Measurements from ENCODE around the gene TOP1. TPM values are rescaled to one million over a fixed set of nuclear protein-coding genes. Genes with fewer than 3 reads are reported as not detected.

The TOP1 gene
- total RNA-seq, 1 donor from 2014 or later, result 17.2 TPM

DNA sequence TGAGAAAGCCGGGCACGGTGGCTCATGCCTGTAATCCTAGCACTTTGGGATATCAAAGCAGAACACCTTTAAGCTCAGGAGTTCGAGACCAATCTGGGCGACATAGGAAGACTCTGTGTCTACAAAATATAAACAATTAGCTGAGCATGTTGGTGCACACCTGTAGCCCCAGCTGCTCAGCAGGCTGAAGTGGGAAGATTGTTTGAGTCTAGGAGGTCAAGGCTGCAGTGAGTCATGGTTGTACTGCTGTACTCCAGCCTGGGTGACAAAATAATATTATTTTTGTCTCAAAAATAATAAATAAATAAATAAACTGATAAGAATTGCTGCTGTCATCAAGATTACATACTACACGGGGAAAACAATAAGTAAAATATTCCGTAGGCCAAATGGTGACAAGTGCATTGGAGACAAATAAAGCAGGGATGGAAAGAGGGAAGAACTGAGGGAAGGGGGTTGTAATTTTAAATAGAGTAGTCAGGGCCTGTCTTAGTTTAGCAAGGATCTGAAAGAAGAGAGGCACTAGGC lies 14.0 kb upstream of the TOP1 start:
- H3K36me3 ChIP-seq (ENCODE audit: control insufficient read depth in 3 of 3, insufficient read depth in 3 of 3, low read length in 3 of 3), result no peaks in the 10 kb centered on the region
- H3K9me3 ChIP-seq (ENCODE audit: control insufficient read depth in 3 of 3, low read length in 3 of 3), result no peaks in the 10 kb centered on the region
- no peak overlapping the region for H3K9ac ChIP-seq (ENCODE audit: low read depth in 1 of 3, low read length in 3 of 3)

DNA sequence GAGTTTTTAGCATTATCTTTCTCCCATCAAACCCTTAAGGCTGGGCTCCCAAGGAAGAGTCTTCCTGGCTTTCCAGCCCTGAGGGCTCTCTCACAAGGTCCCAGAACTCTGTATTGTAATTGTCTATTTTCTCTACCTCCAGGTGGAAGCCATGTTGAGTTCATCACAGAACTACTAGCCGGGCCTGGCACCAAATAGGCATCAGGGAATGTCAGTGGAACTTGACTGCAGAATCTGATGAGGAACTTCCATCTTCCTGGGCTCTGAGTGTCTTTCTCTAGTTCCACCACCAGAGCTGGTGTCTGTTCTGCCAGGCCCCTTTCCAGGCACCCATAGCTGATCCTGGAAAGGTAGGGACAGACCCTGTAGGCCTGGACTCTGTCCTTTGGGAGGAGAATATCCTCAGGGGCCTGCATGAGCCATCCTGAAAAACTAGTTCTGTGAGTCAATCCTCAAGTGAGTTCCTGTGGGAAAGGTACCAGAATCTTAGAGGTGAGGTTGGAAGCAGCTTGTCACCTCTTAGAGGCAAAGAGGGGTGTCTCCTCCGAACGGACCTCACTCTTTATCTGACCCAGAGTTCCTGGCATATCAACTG lies 11.1 kb upstream of the TOP1 start:
- H3K27me3 ChIP-seq (ENCODE audit: control insufficient read depth in 3 of 3, insufficient read depth in 3 of 3, low read length in 3 of 3), result peaks cover 0 to 3% (median 0%) of the 10 kb centered on the region in 3 donors
- H3K9ac ChIP-seq (ENCODE audit: low read depth in 1 of 3, low read length in 3 of 3), result no peak overlapping the region
- no peaks in the 10 kb centered on the region for H3K9me3 ChIP-seq (ENCODE audit: control insufficient read depth in 3 of 3, low read length in 3 of 3)
- no peak overlapping the region for H3K27ac ChIP-seq (ENCODE audit: low read depth, low read length)
- no peak overlapping the region for H3K4me3 ChIP-seq (ENCODE audit: low read length in 3 of 3)
- peaks cover 0 to 4% (median 3%) of the 10 kb centered on the region in 3 donors for H3K4me1 ChIP-seq (ENCODE audit: control insufficient read depth in 3 of 3, insufficient read depth in 3 of 3, low read length in 3 of 3)
- H3K36me3 ChIP-seq (ENCODE audit: control insufficient read depth in 3 of 3, insufficient read depth in 3 of 3, low read length in 3 of 3), result no peaks in the 10 kb centered on the region

More for the DNA sequence above, 14.0 kb upstream of the TOP1 start:
- Histone ChIP-seq H3K27me3 (ENCODE audit: control insufficient read depth in 3 of 3, insufficient read depth in 3 of 3, low read length in 3 of 3) (no peaks in the 10 kb centered on the region), H3K4me1 (ENCODE audit: control insufficient read depth in 3 of 3, insufficient read depth in 3 of 3, low read length in 3 of 3) (peaks cover 0 to 6% (median 4%) of the 10 kb centered on the region in 3 donors), H3K27ac (ENCODE audit: low read depth, low read length) (no peak overlapping the region), H3K4me3 (ENCODE audit: low read length in 3 of 3) (no peak overlapping the region)

DNA sequence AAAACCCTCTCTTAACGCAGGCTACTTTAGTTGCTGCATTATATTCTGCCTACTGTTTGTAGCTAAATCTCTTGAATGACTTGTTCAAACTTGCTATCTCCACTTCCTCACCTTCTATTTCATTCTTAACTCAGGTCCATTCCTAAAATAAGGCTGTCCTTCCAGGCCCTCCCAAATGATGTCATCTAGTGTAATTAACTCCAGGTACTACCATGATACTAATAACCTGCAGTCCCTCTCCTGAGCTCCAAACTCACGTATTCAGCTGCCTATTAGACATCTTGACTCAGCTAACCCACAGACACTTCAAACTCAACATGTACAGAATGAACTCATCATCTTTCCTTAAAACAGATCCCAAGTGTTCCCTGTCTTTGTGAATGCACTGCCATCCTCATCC lies 10.5 kb upstream of the TOP1 start:
- peaks cover 0 to 3% (median 0%) of the 10 kb centered on the region in 3 donors for H3K27me3 ChIP-seq (ENCODE audit: control insufficient read depth in 3 of 3, insufficient read depth in 3 of 3, low read length in 3 of 3)
- H3K27ac ChIP-seq (ENCODE audit: low read depth, low read length), result no peak overlapping the region
- no peaks in the 10 kb centered on the region for H3K9me3 ChIP-seq (ENCODE audit: control insufficient read depth in 3 of 3, low read length in 3 of 3)
- H3K4me1 ChIP-seq (ENCODE audit: control insufficient read depth in 3 of 3, insufficient read depth in 3 of 3, low read length in 3 of 3), result no peaks in the 10 kb centered on the region
- H3K36me3 ChIP-seq (ENCODE audit: control insufficient read depth in 3 of 3, insufficient read depth in 3 of 3, low read length in 3 of 3), result no peaks in the 10 kb centered on the region
- no peak overlapping the region for H3K4me3 ChIP-seq (ENCODE audit: low read length in 3 of 3)
- no peak overlapping the region for H3K9ac ChIP-seq (ENCODE audit: low read depth in 1 of 3, low read length in 3 of 3)

DNA sequence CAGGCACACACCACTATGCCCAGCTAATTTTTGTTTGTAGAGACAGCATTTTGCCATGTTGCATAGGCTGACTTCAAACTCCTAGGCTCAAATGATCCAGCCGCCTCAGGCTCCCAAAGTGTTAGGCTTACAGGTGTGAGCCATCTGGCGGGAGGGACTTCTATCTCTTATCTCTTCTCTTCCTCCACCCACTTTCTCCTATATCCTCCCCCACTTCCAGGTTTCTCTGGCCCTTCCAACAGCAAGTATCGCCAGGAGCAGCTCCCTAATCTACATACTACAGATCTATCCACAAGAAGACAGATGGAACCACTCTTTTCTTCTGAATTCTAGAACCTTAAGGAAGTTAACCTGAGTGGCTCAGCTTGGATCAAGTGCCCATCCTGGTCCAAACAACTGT lies 5.1 kb upstream of the TOP1 start:
- Histone ChIP-seq H3K27ac (ENCODE audit: low read depth, low read length) (no peak overlapping the region), H3K27me3 (ENCODE audit: control insufficient read depth in 3 of 3, insufficient read depth in 3 of 3, low read length in 3 of 3) (peaks cover 0 to 3% (median 0%) of the 10 kb centered on the region in 3 donors), H3K4me3 (ENCODE audit: low read length in 3 of 3) (no peak overlapping the region), H3K4me1 (ENCODE audit: control insufficient read depth in 3 of 3, insufficient read depth in 3 of 3, low read length in 3 of 3) (peaks cover 0 to 9% (median 4%) of the 10 kb centered on the region in 3 donors), H3K9ac (ENCODE audit: low read depth in 1 of 3, low read length in 3 of 3) (no peak overlapping the region), H3K9me3 (ENCODE audit: control insufficient read depth in 3 of 3, low read length in 3 of 3) (no peaks in the 10 kb centered on the region), H3K36me3 (ENCODE audit: control insufficient read depth in 3 of 3, insufficient read depth in 3 of 3, low read length in 3 of 3) (no peaks in the 10 kb centered on the region)

DNA sequence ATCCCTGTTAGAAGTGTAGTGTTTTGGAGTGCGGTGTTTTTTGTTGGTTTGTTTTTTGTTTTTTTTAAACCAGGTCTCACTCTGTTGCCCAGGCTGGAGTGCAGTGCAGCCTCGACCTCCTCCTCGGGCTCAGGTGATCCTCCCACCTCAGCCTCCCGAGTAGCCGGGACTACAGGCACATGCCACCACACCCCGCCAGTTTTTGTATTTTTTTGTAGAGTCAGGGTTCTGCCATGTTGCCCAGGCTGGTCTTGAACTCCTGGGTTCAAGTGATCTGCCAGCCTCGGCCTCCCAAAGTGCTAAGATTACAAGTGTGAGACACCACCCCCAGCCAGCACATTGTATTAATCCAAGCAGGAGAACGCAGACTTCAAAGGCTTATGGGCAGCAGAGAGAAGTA lies 1.3 kb upstream of the TOP1 start:
- Histone ChIP-seq H3K27ac (ENCODE audit: low read depth, low read length) (no peak overlapping the region), H3K9ac (ENCODE audit: low read depth in 1 of 3, low read length in 3 of 3) (no peak overlapping the region), H3K9me3 (ENCODE audit: control insufficient read depth in 3 of 3, low read length in 3 of 3) (no peaks in the 10 kb centered on the region), H3K27me3 (ENCODE audit: control insufficient read depth in 3 of 3, insufficient read depth in 3 of 3, low read length in 3 of 3) (no peaks in the 10 kb centered on the region), H3K36me3 (ENCODE audit: control insufficient read depth in 3 of 3, insufficient read depth in 3 of 3, low read length in 3 of 3) (peaks cover 0 to 1% (median 0%) of the 10 kb centered on the region in 3 donors), H3K4me3 (ENCODE audit: low read length in 3 of 3) (no peak overlapping the region), H3K4me1 (ENCODE audit: control insufficient read depth in 3 of 3, insufficient read depth in 3 of 3, low read length in 3 of 3) (peaks cover 22 to 28% (median 24%) of the 10 kb centered on the region in 3 donors)

DNA sequence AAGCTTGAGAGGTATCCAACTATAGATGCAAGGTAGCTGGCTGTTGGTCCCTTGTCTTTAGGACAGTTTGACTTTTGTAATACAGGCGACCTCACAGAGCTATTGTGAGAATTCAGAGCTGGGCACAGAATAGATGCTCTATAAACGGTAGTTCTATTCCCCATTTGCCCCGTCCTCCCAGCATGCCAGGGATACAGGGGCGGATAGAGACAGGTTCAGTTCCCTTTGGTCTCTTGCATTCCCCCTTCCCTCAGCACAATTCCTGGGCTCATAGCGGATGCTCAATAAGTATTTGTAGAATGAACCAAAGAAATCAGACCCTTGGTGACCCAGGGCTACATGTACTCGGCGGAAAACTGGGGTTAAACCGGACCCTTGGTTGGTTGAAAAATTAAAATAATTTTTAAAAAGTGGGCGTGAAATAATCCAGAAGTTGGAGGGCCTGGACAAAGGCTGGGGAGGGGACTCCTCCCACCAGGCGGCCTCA lies 707 bp upstream of the TOP1 start:
- Histone ChIP-seq H3K27me3 (ENCODE audit: control insufficient read depth in 3 of 3, insufficient read depth in 3 of 3, low read length in 3 of 3) (no peaks in the 10 kb centered on the region), H3K36me3 (ENCODE audit: control insufficient read depth in 3 of 3, insufficient read depth in 3 of 3, low read length in 3 of 3) (peaks cover 0 to 3% (median 0%) of the 10 kb centered on the region in 3 donors), H3K4me3 (ENCODE audit: low read length in 3 of 3) (peak overlapping the region; percentile 88 to 93 (median 90)), H3K4me1 (ENCODE audit: control insufficient read depth in 3 of 3, insufficient read depth in 3 of 3, low read length in 3 of 3) (peaks cover 25 to 32% (median 30%) of the 10 kb centered on the region in 3 donors), H3K9ac (ENCODE audit: low read depth in 1 of 3, low read length in 3 of 3) (peak overlapping the region; percentile 62 to 95 (median 75)), H3K27ac (ENCODE audit: low read depth, low read length) (peak overlapping the region; percentile 97), H3K9me3 (ENCODE audit: control insufficient read depth in 3 of 3, low read length in 3 of 3) (no peaks in the 10 kb centered on the region)

DNA sequence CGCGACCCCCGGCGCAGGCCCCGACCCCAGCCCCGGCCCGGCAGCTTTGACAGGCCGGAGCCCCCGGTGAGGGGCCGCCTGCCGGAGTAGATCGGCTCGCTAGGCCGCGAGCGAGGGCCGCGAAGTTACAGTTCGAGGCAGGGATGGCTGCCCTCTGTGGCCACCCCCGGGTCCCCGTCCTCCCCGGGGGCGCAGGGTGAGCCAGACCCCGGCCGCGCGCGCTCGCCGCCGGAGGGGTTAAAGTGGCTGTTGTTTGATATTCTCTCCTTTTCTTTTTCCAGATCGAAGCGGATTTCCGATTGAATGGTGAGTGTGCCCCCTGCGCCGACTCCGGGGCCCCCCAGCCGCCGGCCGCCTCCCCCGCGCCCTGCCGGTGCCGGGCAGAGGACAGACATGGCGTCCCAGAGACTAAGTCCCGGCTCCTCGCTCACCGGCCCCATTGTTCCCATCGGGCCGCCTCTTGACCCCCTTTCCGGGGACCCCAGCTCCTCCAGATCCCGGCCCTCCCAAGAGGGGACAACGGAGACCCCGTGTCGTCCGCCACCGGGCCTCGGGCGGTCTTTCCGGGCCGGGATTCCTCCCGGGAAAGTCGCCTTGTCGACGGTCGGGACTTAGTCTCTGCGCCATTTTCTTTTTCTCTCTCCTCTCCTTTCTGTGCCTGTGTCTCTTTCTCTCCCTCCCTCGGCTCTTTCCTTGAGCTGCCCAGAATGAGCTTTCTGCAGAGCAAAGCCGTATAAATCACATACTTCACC lies 704 bp downstream of the TOP1 start:
- Histone ChIP-seq H3K4me3 (ENCODE audit: low read length in 3 of 3) (peak overlapping the region; percentile 88 to 93 (median 90)), H3K9ac (ENCODE audit: low read depth in 1 of 3, low read length in 3 of 3) (peak overlapping the region; percentile 89 to 99 (median 95)), H3K27me3 (ENCODE audit: control insufficient read depth in 3 of 3, insufficient read depth in 3 of 3, low read length in 3 of 3) (no peaks in the 10 kb centered on the region), H3K4me1 (ENCODE audit: control insufficient read depth in 3 of 3, insufficient read depth in 3 of 3, low read length in 3 of 3) (peaks cover 29 to 36% (median 36%) of the 10 kb centered on the region in 3 donors), H3K27ac (ENCODE audit: low read depth, low read length) (peak overlapping the region; percentile 97), H3K36me3 (ENCODE audit: control insufficient read depth in 3 of 3, insufficient read depth in 3 of 3, low read length in 3 of 3) (peaks cover 0 to 3% (median 0%) of the 10 kb centered on the region in 3 donors), H3K9me3 (ENCODE audit: control insufficient read depth in 3 of 3, low read length in 3 of 3) (no peaks in the 10 kb centered on the region)

DNA sequence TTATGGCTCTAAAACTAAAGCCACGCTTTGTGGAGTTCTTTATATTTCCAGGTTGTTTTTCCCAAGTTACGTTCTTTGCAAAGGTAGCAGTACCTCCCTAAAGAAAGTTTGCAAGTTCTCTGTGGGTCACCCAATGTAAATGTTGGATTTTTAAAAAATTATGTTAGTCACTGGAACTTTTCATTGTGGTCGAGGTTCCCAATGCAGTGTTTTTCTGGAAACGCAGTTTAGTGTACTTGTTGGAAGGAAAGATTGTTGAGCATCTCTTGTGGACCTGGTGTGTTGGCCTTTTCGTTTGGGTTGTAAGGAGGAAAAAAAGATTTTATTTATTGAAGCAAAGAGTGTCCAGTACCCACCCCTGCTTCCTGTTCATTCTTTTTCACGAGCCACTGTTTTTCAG lies 1.4 kb downstream of the TOP1 start:
- H3K36me3 ChIP-seq (ENCODE audit: control insufficient read depth in 3 of 3, insufficient read depth in 3 of 3, low read length in 3 of 3), result peaks cover 0 to 3% (median 0%) of the 10 kb centered on the region in 3 donors
- H3K9me3 ChIP-seq (ENCODE audit: control insufficient read depth in 3 of 3, low read length in 3 of 3), result no peaks in the 10 kb centered on the region
- H3K27ac ChIP-seq (ENCODE audit: low read depth, low read length), result peak overlapping the region; percentile 97
- peaks cover 30 to 37% (median 36%) of the 10 kb centered on the region in 3 donors for H3K4me1 ChIP-seq (ENCODE audit: control insufficient read depth in 3 of 3, insufficient read depth in 3 of 3, low read length in 3 of 3)
- H3K4me3 ChIP-seq (ENCODE audit: low read length in 3 of 3), result peak overlapping the region; percentile 88 to 93 (median 90)
- peak overlapping the region; percentile 89 to 99 (median 95) for H3K9ac ChIP-seq (ENCODE audit: low read depth in 1 of 3, low read length in 3 of 3)
- H3K27me3 ChIP-seq (ENCODE audit: control insufficient read depth in 3 of 3, insufficient read depth in 3 of 3, low read length in 3 of 3), result no peaks in the 10 kb centered on the region

DNA sequence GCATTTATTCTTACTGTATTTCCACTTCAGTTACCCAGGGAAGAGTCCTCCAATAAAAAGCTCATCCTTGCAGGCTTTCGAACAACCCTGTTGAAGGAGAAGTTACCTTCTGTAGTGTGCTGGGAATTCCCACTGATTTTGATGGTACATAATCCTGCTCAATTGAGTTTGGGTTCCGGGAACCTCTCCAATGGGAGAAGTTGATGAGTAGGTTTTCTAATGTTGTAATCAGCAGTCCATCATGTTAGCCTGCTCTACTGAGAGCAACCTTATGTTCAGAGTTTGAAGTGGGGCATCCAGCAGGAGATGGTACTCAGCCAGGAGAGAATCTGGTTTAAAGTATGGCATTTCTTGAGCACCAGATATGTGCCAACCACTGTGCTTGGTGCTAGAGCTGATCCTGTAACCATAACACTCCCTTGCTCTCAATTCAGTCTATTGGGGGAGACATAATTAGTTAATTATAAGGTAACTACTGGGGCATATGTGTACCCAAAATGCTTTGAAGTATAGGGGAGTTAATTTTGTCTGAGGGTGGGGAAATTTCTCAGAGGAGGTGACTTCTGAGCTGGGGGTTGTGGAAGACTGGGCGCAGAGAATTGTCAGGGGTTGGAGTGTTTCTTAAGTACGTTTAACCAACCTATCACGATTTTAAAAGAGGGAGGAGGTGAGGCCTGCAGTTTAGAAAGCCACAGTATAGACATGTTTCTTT lies 2.1 kb downstream of the TOP1 start:
- Histone ChIP-seq H3K4me3 (ENCODE audit: low read length in 3 of 3) (peak overlapping the region; percentile 29 to 93 (median 88)), H3K27me3 (ENCODE audit: control insufficient read depth in 3 of 3, insufficient read depth in 3 of 3, low read length in 3 of 3) (no peaks in the 10 kb centered on the region), H3K36me3 (ENCODE audit: control insufficient read depth in 3 of 3, insufficient read depth in 3 of 3, low read length in 3 of 3) (peaks cover 0 to 3% (median 0%) of the 10 kb centered on the region in 3 donors), H3K27ac (ENCODE audit: low read depth, low read length) (peak overlapping the region; percentile 97), H3K9me3 (ENCODE audit: control insufficient read depth in 3 of 3, low read length in 3 of 3) (no peaks in the 10 kb centered on the region), H3K4me1 (ENCODE audit: control insufficient read depth in 3 of 3, insufficient read depth in 3 of 3, low read length in 3 of 3) (peaks cover 30 to 37% (median 36%) of the 10 kb centered on the region in 3 donors), H3K9ac (ENCODE audit: low read depth in 1 of 3, low read length in 3 of 3) (peak overlapping the region in 1 of 3 donors; percentile 99)

All from skeletal muscle tissue (tissue), 4 donors.